Measurements from ENCODE around the gene ABCC3. TPM values are rescaled to one million over a fixed set of nuclear protein-coding genes. Genes with fewer than 3 reads are reported as not detected.
A peak's percentile ranks its signal among the peaks of the same experiment; 100 is the strongest.

Gene ABCC3
- total and polyA plus RNA-seq, 4 donors = 9.9 to 145 (median 40.3) TPM

DNA sequence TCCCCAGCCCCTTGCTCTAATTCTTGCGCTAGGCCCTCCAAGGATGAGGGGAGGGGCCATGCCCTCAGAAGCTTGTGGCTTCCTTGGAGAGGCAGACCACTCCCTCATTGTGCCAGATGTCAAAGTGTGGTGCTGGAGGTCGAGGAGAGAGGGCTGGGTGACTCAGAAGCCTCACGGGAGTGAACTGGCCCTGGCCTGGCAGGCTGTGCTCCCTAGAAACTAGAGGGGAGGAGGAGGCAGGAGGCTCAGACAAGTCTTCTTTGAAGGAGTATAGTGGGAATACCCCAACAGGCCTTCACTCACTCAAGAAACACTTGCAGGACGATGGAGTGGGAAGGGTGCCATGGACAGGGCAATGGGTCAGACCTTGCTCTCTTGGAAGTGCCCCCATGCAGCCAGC is 54.6 kb downstream of the ABCC3 start:
- H3K4me3 ChIP-seq (ENCODE audit: low read length in 2 of 2) = no peak overlapping the region
- no peaks in the 10 kb centered on the region for H3K36me3 ChIP-seq (ENCODE audit: control insufficient read depth in 1 of 2, insufficient read depth in 2 of 2, low read length in 1 of 2)
- no peak overlapping the region for H3K27ac ChIP-seq (ENCODE audit: low read depth in 1 of 2, low read length in 2 of 2)
- 29 to 33% methylated on average over 4 of the region's 4 CpGs for WGBS, 2 donors
- ATAC-seq (ENCODE audit: low FRiP score) (no peak), DNase-seq (peak in 1 of 2 donors; percentile 60)
- no peaks in the 10 kb centered on the region for H3K27me3 ChIP-seq (ENCODE audit: control insufficient read depth in 1 of 2, insufficient read depth in 2 of 2, low read length in 1 of 2)
- intact Hi-C loops (cut with DNase I) = loop anchor here in 1 of 2 donors (5.0 kb wide), 1 partner anchor 207 kb away; no protein-coding TSS in a partner anchor
- H3K9me3 ChIP-seq (ENCODE audit: control insufficient read depth, low read length) = no peaks in the 10 kb centered on the region
- peaks cover 0 to 11% of the 10 kb centered on the region in 2 donors for H3K4me1 ChIP-seq (ENCODE audit: control insufficient read depth in 1 of 2, insufficient read depth in 2 of 2, low read length in 2 of 2)

DNA sequence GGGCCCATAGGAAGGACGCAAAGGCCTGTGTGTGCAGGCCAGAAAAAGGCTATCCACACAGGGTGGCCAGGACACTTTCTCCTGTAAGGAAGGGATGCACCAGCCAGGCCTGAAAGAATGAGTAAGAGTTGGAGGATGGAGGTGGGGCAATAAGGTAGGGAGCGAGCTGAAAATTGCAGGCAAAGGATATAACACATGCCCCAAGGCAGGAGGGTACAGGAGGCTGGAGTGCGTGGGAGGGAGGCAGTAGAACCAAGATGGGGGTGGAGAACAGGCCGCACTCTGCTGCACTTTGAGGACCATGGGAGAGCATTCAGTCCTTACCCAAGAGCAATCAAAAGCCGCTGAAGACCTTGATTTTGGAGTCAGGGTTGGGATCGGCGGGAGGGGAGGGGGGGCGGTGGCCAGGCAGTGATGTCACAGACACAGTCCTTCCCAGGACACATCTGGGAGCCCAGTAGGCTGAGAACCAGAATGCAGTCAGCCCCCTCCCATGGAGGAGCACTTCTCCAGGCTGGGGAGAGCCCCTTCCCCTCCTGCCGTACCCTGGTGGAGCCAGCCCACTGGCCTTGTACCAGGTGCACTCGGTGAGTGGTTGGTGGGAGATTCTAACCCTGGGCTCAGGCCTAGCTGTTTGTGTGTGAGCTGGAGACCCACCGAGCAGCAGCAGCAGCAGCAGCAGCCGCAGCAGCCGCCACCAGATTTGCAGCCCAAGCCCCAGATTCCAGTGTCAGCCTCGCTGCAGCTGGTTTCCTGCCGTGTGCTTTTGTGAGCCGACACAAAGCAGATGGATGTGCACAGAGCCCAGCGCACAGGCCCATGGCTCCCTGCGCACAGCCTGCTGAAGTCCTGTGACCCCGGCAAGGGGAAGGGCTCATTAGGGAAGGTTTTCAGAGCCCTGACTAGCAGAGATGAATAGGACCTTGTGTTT is 55.5 kb downstream of the ABCC3 start:
- WGBS, 2 donors = 67 to 69% methylated on average over 17 to 19 of the region's 19 CpGs
- intact Hi-C loops (cut with DNase I) = loop anchor here (5.0 kb wide), 1 partner anchor 208 kb away; no protein-coding TSS in a partner anchor
- no peak overlapping the region for H3K4me3 ChIP-seq (ENCODE audit: low read length in 2 of 2)
- H3K4me1 ChIP-seq (ENCODE audit: control insufficient read depth in 1 of 2, insufficient read depth in 2 of 2, low read length in 2 of 2) = peaks cover 0 to 11% of the 10 kb centered on the region in 2 donors
- H3K36me3 ChIP-seq (ENCODE audit: control insufficient read depth in 1 of 2, insufficient read depth in 2 of 2, low read length in 1 of 2) = no peaks in the 10 kb centered on the region
- no peak overlapping the region for H3K27ac ChIP-seq (ENCODE audit: low read depth in 1 of 2, low read length in 2 of 2)
- ATAC-seq (ENCODE audit: low FRiP score) = no peak
- H3K9me3 ChIP-seq (ENCODE audit: control insufficient read depth, low read length) = no peaks in the 10 kb centered on the region
- peak in 1 of 2 donors; percentile 43 for DNase-seq
- H3K27me3 ChIP-seq (ENCODE audit: control insufficient read depth in 1 of 2, insufficient read depth in 2 of 2, low read length in 1 of 2) = no peaks in the 10 kb centered on the region

DNA sequence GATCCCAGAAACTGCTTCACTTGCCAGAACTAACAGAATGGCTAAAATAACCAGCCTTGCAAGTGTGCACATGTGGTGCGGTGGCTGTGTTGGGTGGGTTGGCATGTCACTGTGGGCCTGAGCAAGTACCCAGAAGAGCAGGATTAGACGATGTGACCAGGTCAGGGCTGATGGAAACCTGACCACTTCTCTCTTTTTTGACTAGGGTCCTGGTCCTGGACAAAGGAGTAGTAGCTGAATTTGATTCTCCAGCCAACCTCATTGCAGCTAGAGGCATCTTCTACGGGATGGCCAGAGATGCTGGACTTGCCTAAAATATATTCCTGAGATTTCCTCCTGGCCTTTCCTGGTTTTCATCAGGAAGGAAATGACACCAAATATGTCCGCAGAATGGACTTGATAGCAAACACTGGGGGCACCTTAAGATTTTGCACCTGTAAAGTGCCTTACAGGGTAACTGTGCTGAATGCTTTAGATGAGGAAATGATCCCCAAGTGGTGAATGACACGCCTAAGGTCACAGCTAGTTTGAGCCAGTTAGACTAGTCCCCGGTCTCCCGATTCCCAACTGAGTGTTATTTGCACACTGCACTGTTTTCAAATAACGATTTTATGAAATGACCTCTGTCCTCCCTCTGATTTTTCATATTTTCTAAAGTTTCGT is 56.3 kb downstream of the ABCC3 start:
- 64 to 67% methylated on average over 9 of the region's 9 CpGs for WGBS, 2 donors
- H3K27ac ChIP-seq (ENCODE audit: low read depth in 1 of 2, low read length in 2 of 2) = no peak overlapping the region
- H3K4me1 ChIP-seq (ENCODE audit: control insufficient read depth in 1 of 2, insufficient read depth in 2 of 2, low read length in 2 of 2) = peaks cover 0 to 11% of the 10 kb centered on the region in 2 donors

DNA sequence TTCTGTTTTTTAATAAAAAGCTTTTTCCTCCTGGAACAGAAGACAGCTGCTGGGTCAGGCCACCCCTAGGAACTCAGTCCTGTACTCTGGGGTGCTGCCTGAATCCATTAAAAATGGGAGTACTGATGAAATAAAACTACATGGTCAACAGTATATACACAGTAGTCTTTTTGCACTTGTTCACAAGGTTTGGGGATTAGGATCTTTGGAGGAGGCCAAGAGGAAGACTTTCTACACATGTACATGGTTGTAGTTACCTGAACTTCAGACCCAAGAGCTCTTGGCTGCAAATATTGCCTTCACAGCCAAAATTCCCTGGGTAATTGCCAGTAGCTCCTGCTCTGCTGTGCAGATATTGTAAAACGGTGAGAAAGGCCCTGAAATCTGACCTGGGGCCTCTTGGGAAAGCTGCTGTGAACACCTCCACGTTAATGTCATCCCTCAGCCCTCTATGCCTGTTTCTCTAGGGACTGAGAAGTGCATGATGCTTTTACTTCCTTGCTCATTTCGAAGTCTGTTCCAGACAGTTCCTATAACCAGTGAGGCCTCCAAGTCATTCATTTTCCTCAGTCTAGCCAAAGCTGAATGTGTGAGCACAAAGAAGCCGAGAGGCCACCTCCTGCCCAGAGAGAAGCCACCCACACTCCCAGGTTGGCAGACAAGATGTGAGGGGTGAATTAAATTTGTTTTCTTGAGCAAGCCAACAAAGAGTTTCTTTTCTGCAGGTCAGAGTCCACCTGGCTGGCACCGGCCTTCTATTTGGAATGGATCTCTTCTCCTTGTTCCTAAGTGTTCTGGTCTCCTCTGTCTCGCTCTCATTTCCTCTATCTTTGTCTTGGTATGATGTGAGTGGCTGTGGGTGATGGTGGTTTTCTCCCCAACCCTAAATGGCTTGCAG is 57.1 kb downstream of the ABCC3 start:
- Histone ChIP-seq H3K27ac (ENCODE audit: low read depth in 1 of 2, low read length in 2 of 2) (no peak overlapping the region), H3K4me1 (ENCODE audit: control insufficient read depth in 1 of 2, insufficient read depth in 2 of 2, low read length in 2 of 2) (peaks cover 0 to 11% of the 10 kb centered on the region in 2 donors), H3K27me3 (ENCODE audit: control insufficient read depth in 1 of 2, insufficient read depth in 2 of 2, low read length in 1 of 2) (no peaks in the 10 kb centered on the region), H3K9me3 (ENCODE audit: control insufficient read depth, low read length) (no peaks in the 10 kb centered on the region), H3K4me3 (ENCODE audit: low read length in 2 of 2) (no peak overlapping the region), H3K36me3 (ENCODE audit: control insufficient read depth in 1 of 2, insufficient read depth in 2 of 2, low read length in 1 of 2) (peaks cover 5 to 7% of the 10 kb centered on the region in 2 donors)
- ATAC-seq (ENCODE audit: low FRiP score) = no peak
- intact Hi-C loops (cut with DNase I) = loop anchor here in 1 of 2 donors (5.0 kb wide), 1 partner anchor 209 kb away; no protein-coding TSS in a partner anchor
- DNase-seq = peak in 1 of 2 donors; percentile 4
- WGBS, 2 donors = 46 to 48% methylated on average over 6 of the region's 6 CpGs

More for the DNA sequence above, 56.3 kb downstream of the ABCC3 start:
- H3K27me3 ChIP-seq (ENCODE audit: control insufficient read depth in 1 of 2, insufficient read depth in 2 of 2, low read length in 1 of 2) = no peaks in the 10 kb centered on the region
- H3K36me3 ChIP-seq (ENCODE audit: control insufficient read depth in 1 of 2, insufficient read depth in 2 of 2, low read length in 1 of 2) = peaks cover 4 to 5% of the 10 kb centered on the region in 2 donors
- no peak overlapping the region for H3K4me3 ChIP-seq (ENCODE audit: low read length in 2 of 2)
- ATAC-seq (ENCODE audit: low FRiP score) (no peak), DNase-seq (no peak)
- no peaks in the 10 kb centered on the region for H3K9me3 ChIP-seq (ENCODE audit: control insufficient read depth, low read length)
- intact Hi-C loops (cut with DNase I) = loop anchor here in 1 of 2 donors (5.0 kb wide), 1 partner anchor 209 kb away; no protein-coding TSS in a partner anchor

DNA sequence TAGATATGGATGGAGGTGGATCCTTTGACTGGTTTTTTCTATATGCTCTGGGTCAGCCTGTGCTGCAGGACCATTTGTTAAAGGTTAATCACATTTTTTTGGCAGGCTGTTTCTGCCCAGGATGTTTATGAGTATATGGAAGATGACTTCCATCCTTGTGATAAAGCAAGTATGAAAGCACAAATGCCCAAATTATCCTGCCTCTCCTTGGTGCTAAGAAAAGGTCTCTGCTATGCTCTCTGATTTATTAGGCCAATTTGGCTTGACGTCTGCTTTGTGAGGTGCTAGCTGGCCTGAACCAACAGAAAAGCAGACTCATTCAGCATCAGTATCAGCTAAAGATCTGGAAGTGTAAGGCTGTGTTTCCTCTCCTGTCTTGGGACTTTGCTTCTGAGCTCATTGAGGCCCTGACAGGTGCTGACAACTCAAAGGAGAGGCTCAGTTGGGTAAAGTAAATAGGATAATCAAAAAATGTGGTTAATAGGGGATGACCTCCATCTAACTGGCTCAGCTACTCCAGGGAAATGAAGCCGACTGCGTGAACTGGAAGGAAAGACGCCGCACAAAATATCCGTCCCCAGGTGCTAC is 57.9 kb downstream of the ABCC3 start:
- ATAC-seq (ENCODE audit: low FRiP score) (no peak), DNase-seq (no peak)
- H3K27ac ChIP-seq (ENCODE audit: low read depth in 1 of 2, low read length in 2 of 2) = peak overlapping the region; percentile 31 to 48
- intact Hi-C loops (cut with DNase I) = loop anchor here in 1 of 2 donors (5.0 kb wide), 1 partner anchor 210 kb away; no protein-coding TSS in a partner anchor
- H3K4me1 ChIP-seq (ENCODE audit: control insufficient read depth in 1 of 2, insufficient read depth in 2 of 2, low read length in 2 of 2) = peaks cover 0 to 11% of the 10 kb centered on the region in 2 donors
- WGBS, 2 donors = 61 to 65% methylated on average over 6 of the region's 6 CpGs
- H3K9me3 ChIP-seq (ENCODE audit: control insufficient read depth, low read length) = no peaks in the 10 kb centered on the region
- peaks cover 5 to 9% of the 10 kb centered on the region in 2 donors for H3K36me3 ChIP-seq (ENCODE audit: control insufficient read depth in 1 of 2, insufficient read depth in 2 of 2, low read length in 1 of 2)
- no peaks in the 10 kb centered on the region for H3K27me3 ChIP-seq (ENCODE audit: control insufficient read depth in 1 of 2, insufficient read depth in 2 of 2, low read length in 1 of 2)
- H3K4me3 ChIP-seq (ENCODE audit: low read length in 2 of 2) = no peak overlapping the region

DNA sequence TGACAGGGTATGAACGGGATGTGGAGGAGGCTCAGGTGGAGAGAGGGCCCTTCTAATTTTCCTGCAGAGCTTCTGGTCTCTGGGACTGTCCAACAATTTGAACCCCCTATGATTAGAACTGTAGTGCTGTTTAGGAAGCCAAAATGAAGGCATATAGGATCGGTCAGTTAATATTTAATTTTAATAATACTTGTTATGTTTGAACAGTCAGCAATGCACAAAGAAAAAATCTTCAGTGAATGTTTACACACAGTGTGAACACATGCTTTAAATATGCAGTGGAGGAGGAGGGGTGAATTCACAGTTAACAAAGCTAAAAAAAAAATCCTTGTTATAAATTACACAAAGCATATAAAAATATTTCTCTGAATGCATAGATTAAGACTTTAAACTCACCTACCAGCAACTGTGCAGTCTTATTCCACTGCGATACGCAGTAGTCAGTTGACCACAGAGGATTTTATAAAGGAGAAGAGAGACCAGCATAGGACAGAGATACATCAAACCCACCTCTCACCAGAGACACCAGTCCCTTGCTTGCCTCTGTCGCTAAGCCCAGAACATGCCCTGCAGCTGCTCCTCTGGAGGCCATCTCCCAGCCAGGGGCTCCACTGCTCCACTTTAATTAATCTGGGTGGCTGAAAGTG is 58.5 kb downstream of the ABCC3 start:
- 44 to 45% methylated on average over 5 of the region's 5 CpGs for WGBS, 2 donors

DNA sequence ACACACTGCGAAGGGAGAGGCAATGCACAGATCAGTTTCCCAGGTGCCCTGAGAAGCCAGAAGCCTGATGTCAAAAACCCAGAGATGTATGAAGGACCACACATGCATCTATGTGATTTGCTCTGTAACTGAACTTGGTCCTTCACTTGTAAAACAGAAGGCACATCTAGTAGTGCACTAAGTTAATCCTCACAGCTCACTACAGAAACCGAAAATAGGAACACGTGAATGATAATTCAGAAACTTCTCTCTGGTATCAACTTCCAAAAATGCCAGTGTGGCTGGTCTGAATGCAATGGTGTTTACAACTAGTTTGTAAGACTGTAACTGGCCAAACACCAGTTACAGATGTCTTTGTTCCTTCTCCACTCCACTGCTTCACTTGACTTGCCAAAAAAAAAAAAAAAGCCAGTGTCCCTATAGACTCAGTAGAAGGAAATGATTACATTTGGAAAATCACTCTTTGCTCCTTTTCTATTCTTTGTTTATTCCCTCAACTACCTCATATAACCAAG is 61.7 kb downstream of the ABCC3 start:
- Histone ChIP-seq H3K4me1 (ENCODE audit: control insufficient read depth in 1 of 2, insufficient read depth in 2 of 2, low read length in 2 of 2) (peaks cover 0 to 11% of the 10 kb centered on the region in 2 donors), H3K27ac (ENCODE audit: low read depth in 1 of 2, low read length in 2 of 2) (no peak overlapping the region), H3K9me3 (ENCODE audit: control insufficient read depth, low read length) (no peaks in the 10 kb centered on the region), H3K4me3 (ENCODE audit: low read length in 2 of 2) (no peak overlapping the region), H3K36me3 (ENCODE audit: control insufficient read depth in 1 of 2, insufficient read depth in 2 of 2, low read length in 1 of 2) (peaks cover 9 to 11% of the 10 kb centered on the region in 2 donors), H3K27me3 (ENCODE audit: control insufficient read depth in 1 of 2, insufficient read depth in 2 of 2, low read length in 1 of 2) (no peaks in the 10 kb centered on the region)
- intact Hi-C loops (cut with DNase I) = loop anchor here (2.0 to 5.0 kb wide), 4 partner anchors 64 to 146 kb away; partner anchors contain the start of gene ABCC3 (in 1 of the 2)
- ATAC-seq (ENCODE audit: low FRiP score) = no peak
- 88 to 91% methylated on average over 3 of the region's 3 CpGs for WGBS, 2 donors
- no peak for DNase-seq

More for the DNA sequence above, 58.5 kb downstream of the ABCC3 start:
- H3K4me1 ChIP-seq (ENCODE audit: control insufficient read depth in 1 of 2, insufficient read depth in 2 of 2, low read length in 2 of 2) = peaks cover 0 to 11% of the 10 kb centered on the region in 2 donors
- H3K36me3 ChIP-seq (ENCODE audit: control insufficient read depth in 1 of 2, insufficient read depth in 2 of 2, low read length in 1 of 2) = peaks cover 5 to 9% of the 10 kb centered on the region in 2 donors
- intact Hi-C loops (cut with DNase I) = loop anchor here in 1 of 2 donors (5.0 kb wide), 1 partner anchor 211 kb away; no protein-coding TSS in a partner anchor
- peak overlapping the region in 1 of 2 donors; percentile 48 for H3K27ac ChIP-seq (ENCODE audit: low read depth in 1 of 2, low read length in 2 of 2)
- ATAC-seq (ENCODE audit: low FRiP score) (no peak), DNase-seq (no peak)
- H3K4me3 ChIP-seq (ENCODE audit: low read length in 2 of 2) = no peak overlapping the region
- H3K27me3 ChIP-seq (ENCODE audit: control insufficient read depth in 1 of 2, insufficient read depth in 2 of 2, low read length in 1 of 2) = no peaks in the 10 kb centered on the region
- H3K9me3 ChIP-seq (ENCODE audit: control insufficient read depth, low read length) = no peaks in the 10 kb centered on the region

Data from aorta (tissue), 5 donors.